Ovary (tissue), 3 donors: ENCODE data around the gene PYURF.

ENCODE experiments used
- CTCF ChIP-seq, 3 donors: fragments of 450-650 bp in 2 of 3; fragments of 200-600 bp in 1 of 3; IDR thresholded peaks; one replicate each; pipeline versions ENCODE4 v1.5.1 to v1.8.0; 2016 to 2022; ENCODE audit warnings: antibody characterized with exemption in 3 of 3, mild to moderate bottlenecking in 1 of 3
- EP300 ChIP-seq: sonication (generic); formaldehyde crosslinking; IDR thresholded peaks from one replicate; pipeline ENCODE4 v1.6.1; 2017; ENCODE audit warnings: antibody characterized with exemption
- POLR2A ChIP-seq: fragments of 450-650 bp; IDR thresholded peaks from one replicate; pipeline ENCODE4 v1.6.1; 2017; ENCODE audit warnings: antibody characterized with exemption, mild to moderate bottlenecking, moderate library complexity
- donor health status: DM: no; HTN: no; CAD: no.

- TF ChIP-seq CTCF (IDR thresholded peaks at IDR 0.05) (no peak), POLR2A (no peak), EP300 (no peak)
Measured at GRCh38 chr4:88570001-88570400, 46.4 kb upstream of the PYURF start.
